GM23248 (cell line): ENCODE measurements around the gene BRD4. TPM values are rescaled to one million over a fixed set of nuclear protein-coding genes. Genes with fewer than 3 reads are reported as not detected.

Experiments used
- DNase-seq: peaks from one replicate; pipeline ENCODE4 v3.0.0-alpha.2; 2015
- H2AFZ ChIP-seq: fragments of 200-600 bp; sonication (generic); 2 replicates; pipeline ENCODE4 v1.6.1; 2016; ENCODE audit warnings: antibody characterized with exemption
- H3F3A ChIP-seq: fragments of 200-600 bp; sonication (generic); 2 replicates; pipeline ENCODE4 v1.6.1; 2016; ENCODE audit warnings: mild to moderate bottlenecking, antibody characterized with exemption, mixed run types; ENCODE audit not compliant: insufficient read depth
- H3K27ac ChIP-seq: fragments of 200-600 bp; sonication (generic); 2 replicates; pipeline ENCODE4 v1.5.1; 2016; ENCODE audit warnings: mild to moderate bottlenecking
- H3K27me3 ChIP-seq: fragments of 200-600 bp; sonication (generic); replicated peaks from 2 replicates; pipeline ENCODE4 v1.6.1; 2016; ENCODE audit warnings: mild to moderate bottlenecking; ENCODE audit not compliant: insufficient read depth
- H3K36me3 ChIP-seq: fragments of 200-600 bp; sonication (generic); 2 replicates; pipeline ENCODE4 v1.6.1; 2016; ENCODE audit warnings: low read depth, mild to moderate bottlenecking
- H3K4me1 ChIP-seq: fragments of 200-600 bp; sonication (generic); 2 replicates; pipeline ENCODE4 v1.6.1; 2016; ENCODE audit warnings: mild to moderate bottlenecking; ENCODE audit not compliant: insufficient read depth
- H3K4me2 ChIP-seq: fragments of 200-600 bp; sonication (generic); one replicate; pipeline ENCODE4 v1.6.1; 2016; ENCODE audit warnings: mild to moderate bottlenecking; ENCODE audit not compliant: unreplicated experiment
- H3K4me3 ChIP-seq: fragments of 200-600 bp; sonication (generic); 2 replicates; pipeline ENCODE4 v1.5.1; 2016; ENCODE audit warnings: mild to moderate bottlenecking
- H3K79me2 ChIP-seq: fragments of 200-600 bp; sonication (generic); 2 replicates; pipeline ENCODE4 v1.6.1; 2016; ENCODE audit warnings: mild to moderate bottlenecking; ENCODE audit not compliant: insufficient read depth
- H3K9ac ChIP-seq: fragments of 200-600 bp; sonication (generic); 2 replicates; pipeline ENCODE4 v1.6.1; 2016; ENCODE audit warnings: mild to moderate bottlenecking
- H3K9me2 ChIP-seq: fragments of 200-600 bp; sonication (generic); 2 replicates; pipeline ENCODE4 v1.6.1; 2016; ENCODE audit warnings: mixed run types, mild to moderate bottlenecking, moderate library complexity; ENCODE audit not compliant: insufficient read depth
- H3K9me3 ChIP-seq: fragments of 200-600 bp; sonication (generic); one replicate; pipeline ENCODE4 v1.6.1; 2017; ENCODE audit warnings: low read depth
- H4K20me1 ChIP-seq: fragments of 200-600 bp; sonication (generic); 2 replicates; pipeline ENCODE4 v1.6.0; 2016; ENCODE audit not compliant: insufficient read depth
- EZH2 ChIP-seq: fragments of 200-600 bp; sonication (generic); IDR thresholded peaks from 2 replicates; pipeline ENCODE4 v1.6.1; 2018; ENCODE audit warnings: antibody characterized with exemption, mild to moderate bottlenecking; ENCODE audit not compliant: insufficient read depth, poor library complexity, severe bottlenecking
- EZH2phosphoT487 ChIP-seq: fragments of 200-600 bp; sonication (generic); IDR thresholded peaks from 2 replicates; pipeline ENCODE4 v1.6.1; 2018; ENCODE audit warnings: antibody characterized with exemption, moderate library complexity, mild to moderate bottlenecking, low read depth; ENCODE audit not compliant: insufficient read depth
- WGBS, 2 experiments: methylation state at CpG; one replicate each; pipeline ENCODE4 v1.1.6; 2015 to 2017; ENCODE audit warnings: low lambda C conversion rate in 2 of 2, low coverage in 1 of 2; ENCODE audit errors: missing lambda C conversion rate in 2 of 2; 5-methylcytosine and 5-hydroxymethylcytosine counted together
- in situ Hi-C: fragments of 300-500 bp; cut with MboI; formaldehyde crosslinking; loops from 2 replicates; pipeline ENCODE4 v1.15.0; 2020
- polyA plus RNA-seq: library from polyadenylated mRNA; unstranded; fragments of >200 nt; fragmentation: Nextera tagmentation; extraction: Ambion mirVana; gene quantifications from 2 replicates; pipeline ENCODE4 v1.2.1, GENCODE V29; 2016
- small RNA-seq: library from RNA; depleted of rRNA; stranded (forward); fragments of <200 nt; gene quantifications from one replicate; pipeline ENCODE3, GENCODE V24; 2014; ENCODE audit warnings: low read depth, low replicate concordance
- total RNA-seq: library from RNA; depleted of rRNA; stranded (reverse); fragments of >200 nt; shearing (Covaris generic); gene quantifications from 2 replicates; pipeline ENCODE4 v1.2.3, GENCODE V29; 2014; rRNA removed

BRD4 gene
- total and polyA plus RNA-seq, 2 experiments from 2014 or later, result 9.0 to 18.6 TPM

DNA sequence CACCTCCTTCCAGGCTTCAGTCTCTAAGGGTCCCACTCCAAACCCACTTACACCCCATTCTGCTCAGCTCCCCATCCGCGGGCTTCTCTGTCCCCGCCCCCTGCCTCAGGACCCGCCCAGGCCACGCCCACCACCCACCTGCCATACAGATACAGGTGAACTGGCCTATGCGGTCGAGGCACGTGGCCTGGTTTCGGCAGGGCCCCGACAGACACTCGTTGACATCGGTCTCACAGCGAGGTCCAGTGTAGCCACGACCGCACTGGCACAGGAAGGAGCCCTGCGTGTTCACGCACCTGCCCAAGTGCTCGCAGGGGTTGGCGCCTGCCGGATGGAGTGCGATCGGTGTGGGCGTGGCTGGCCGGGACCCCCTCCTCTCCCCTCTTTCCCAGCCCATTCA lies 143.5 kb downstream of the BRD4 start:
- H3K9me3 ChIP-seq, result no peaks in the 10 kb centered on the region
- no peaks in the 10 kb centered on the region for H3K27me3 ChIP-seq
- no peaks in the 10 kb centered on the region for H4K20me1 ChIP-seq
- TF ChIP-seq EZH2phosphoT487, result no peak
- no peak for TF ChIP-seq EZH2
- H3K4me3 ChIP-seq, result no peak overlapping the region
- no peak overlapping the region for H3K9ac ChIP-seq
- H2AFZ ChIP-seq, result no peak overlapping the region
- DNase-seq, result no peak
- H3K4me2 ChIP-seq, result no peak overlapping the region
- H3K36me3 ChIP-seq, result peaks cover 8% of the 10 kb centered on the region; the same call in 1 of the 2 replicates
- no peaks in the 10 kb centered on the region for H3K9me2 ChIP-seq
- WGBS, 2 experiments, result 90 to 97% methylated on average over 17 to 24 of the region's 24 CpGs
- H3K4me1 ChIP-seq, result no peaks in the 10 kb centered on the region
- H3K79me2 ChIP-seq, result 0 out of 2 replicates have a peak, but pooled peaks cover 9% of the 10 kb centered on the region
- no peak overlapping the region for H3K27ac ChIP-seq
- no peaks in the 10 kb centered on the region for H3F3A ChIP-seq
- in situ Hi-C loops, result loop anchor here (10.0 kb wide), 1 partner anchor 66 kb away; no protein-coding TSS in a partner anchor

- Histone ChIP-seq H3K4me3 (no peak overlapping the region), H3K9ac (no peak overlapping the region), H3K27me3 (no peaks in the 10 kb centered on the region), H3K27ac (no peak overlapping the region), H3K4me1 (no peaks in the 10 kb centered on the region), H4K20me1 (no peaks in the 10 kb centered on the region), H2AFZ (no peak overlapping the region), H3K9me2 (no peaks in the 10 kb centered on the region), H3K9me3 (no peaks in the 10 kb centered on the region), H3K79me2 (no peaks in the 10 kb centered on the region), H3K36me3 (peaks cover 8% of the 10 kb centered on the region; the same call in 1 of the 2 replicates), H3F3A (no peaks in the 10 kb centered on the region), H3K4me2 (no peak overlapping the region)
- DNase-seq, result peak; percentile 44
- no peak for TF ChIP-seq EZH2
- no peak for TF ChIP-seq EZH2phosphoT487
- 95 to 97% methylated on average over 31 to 38 of the region's 38 CpGs for WGBS, 2 experiments
- in situ Hi-C loops, result loop anchor here (10.0 kb wide), 1 partner anchor 67 kb away; no protein-coding TSS in a partner anchor
Observed at GRCh38 chr19:15187026-15188007, 145.0 kb downstream of the BRD4 start.

Small RNA genes lying within 50 kb of the gene (small RNA-seq; reads per million reads assigned to genes)
- not detected for gene AC005776.1

Other genes with a start within 250 kb of the BRD4 start
- 104 and 113 TPM in 2 replicates for gene SYDE1, start 225.1 kb downstream of the BRD4 start, total RNA-seq
- gene SYDE1, start 225.1 kb downstream of the BRD4 start, polyA plus RNA-seq, result 15.6 and 16.2 TPM in 2 replicates
- gene NOTCH3, start 131.5 kb downstream of the BRD4 start, total RNA-seq, result 66.1 and 66.9 TPM in 2 replicates
- gene NOTCH3, start 131.5 kb downstream of the BRD4 start, polyA plus RNA-seq, result 15.4 and 16.0 TPM in 2 replicates
- gene EPHX3, start 100.1 kb downstream of the BRD4 start, total RNA-seq, result not detected in 2 replicates
- not detected in 2 replicates for gene EPHX3, start 100.1 kb downstream of the BRD4 start, polyA plus RNA-seq
- 13.4 and 19.7 TPM in 2 replicates for gene AKAP8, start 47.2 kb upstream of the BRD4 start, total RNA-seq
- 14.6 and 14.8 TPM in 2 replicates for gene AKAP8, start 47.2 kb upstream of the BRD4 start, polyA plus RNA-seq
- 37.4 and 38.3 TPM in 2 replicates for gene AKAP8L, start 86.4 kb upstream of the BRD4 start, total RNA-seq
- gene AKAP8L, start 86.4 kb upstream of the BRD4 start, polyA plus RNA-seq, result 21.5 and 21.9 TPM in 2 replicates
- gene WIZ, start 117.4 kb upstream of the BRD4 start, total RNA-seq, result 18.8 and 22.0 TPM in 2 replicates
- gene WIZ, start 117.4 kb upstream of the BRD4 start, polyA plus RNA-seq, result 6.1 and 6.9 TPM in 2 replicates
- gene RASAL3, start 132.0 kb upstream of the BRD4 start, total RNA-seq, result not detected in 2 replicates
- gene RASAL3, start 132.0 kb upstream of the BRD4 start, polyA plus RNA-seq, result not detected in 2 replicates
- gene PGLYRP2, start 147.0 kb upstream of the BRD4 start, total RNA-seq, result not detected in 2 replicates
- not detected in 2 replicates for gene PGLYRP2, start 147.0 kb upstream of the BRD4 start, polyA plus RNA-seq
- not detected in 2 replicates for gene CYP4F22, start 176.0 kb upstream of the BRD4 start, total RNA-seq
- not detected in 2 replicates for gene CYP4F22, start 176.0 kb upstream of the BRD4 start, polyA plus RNA-seq